Nephron progenitor cell (in vitro differentiated cells): ENCODE measurements around the gene TIGD2.

ENCODE experiments used
- DNase-seq: peaks from one replicate; pipeline ENCODE4 v3.0.0; 2021
- H3K27ac Mint-ChIP-seq: 2 replicates; pipeline ENCODE4 v1.8.0; 2021; ENCODE audit warnings: mild to moderate bottlenecking, moderate library complexity, mixed read lengths
- H3K27me3 Mint-ChIP-seq: 2 replicates; pipeline ENCODE4 v1.8.0; 2021; ENCODE audit warnings: mild to moderate bottlenecking, low read depth, mixed read lengths; ENCODE audit not compliant: poor library complexity
- H3K36me3 Mint-ChIP-seq: 2 replicates; pipeline ENCODE4 v1.8.0; 2021; ENCODE audit warnings: low read depth, mixed read lengths
- H3K4me1 Mint-ChIP-seq: 2 replicates; pipeline ENCODE4 v1.8.0; 2021; ENCODE audit warnings: mixed read lengths
- H3K4me3 Mint-ChIP-seq: 2 replicates; pipeline ENCODE4 v1.8.0; 2021; ENCODE audit warnings: mild to moderate bottlenecking, moderate library complexity, mixed read lengths
- H3K9me3 Mint-ChIP-seq: 2 replicates; pipeline ENCODE4 v1.8.0; 2021; ENCODE audit warnings: mild to moderate bottlenecking, moderate library complexity, mixed read lengths
- TF ChIP-seq, protein P1 (sequence below): fragments of 200-600 bp; sonication (generic); IDR thresholded peaks from 2 replicates; pipeline ENCODE4 v1.5.0; 2021; ENCODE audit warnings: antibody characterized with exemption

The TIGD2 gene

DNA sequence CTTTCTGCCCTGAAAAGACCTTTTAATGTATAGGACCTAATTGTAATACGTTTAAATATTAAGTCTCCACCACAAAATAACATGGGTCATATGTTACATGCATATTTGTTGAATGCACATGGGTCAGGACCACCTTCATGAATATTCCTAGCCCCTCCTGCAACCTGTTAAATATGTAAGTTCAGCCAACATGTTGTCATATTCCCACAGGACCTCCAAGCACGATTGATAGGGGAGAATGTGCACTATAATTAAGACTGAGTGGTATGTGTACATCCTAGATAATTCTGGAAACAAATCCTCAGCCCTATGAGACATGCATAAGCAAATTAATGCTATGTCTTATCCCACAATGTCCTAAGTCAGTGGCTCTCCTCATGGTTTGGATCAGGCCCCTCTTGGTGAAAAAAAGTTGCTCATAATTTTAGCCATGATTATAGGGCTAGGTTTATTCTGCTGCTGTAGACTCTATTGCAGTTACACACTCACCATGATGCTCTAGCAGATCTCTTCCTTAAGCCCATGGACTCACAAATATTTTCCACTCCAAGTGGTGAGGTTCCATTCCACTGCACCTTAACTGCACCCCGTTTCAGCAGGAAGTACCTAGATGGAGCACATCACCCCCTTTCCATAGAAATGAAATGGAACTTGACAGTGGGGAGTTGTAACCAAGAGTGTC, 10.2 kb downstream of the TIGD2 start:
- H3K9me3 Mint-ChIP-seq = peaks cover 11% of the 10 kb centered on the region
- no peak for DNase-seq
- H3K27me3 Mint-ChIP-seq = no peaks in the 10 kb centered on the region
- H3K27ac Mint-ChIP-seq = no peak overlapping the region
- H3K4me1 Mint-ChIP-seq = peaks cover 5% of the 10 kb centered on the region
- peaks cover 44% of the 10 kb centered on the region for H3K36me3 Mint-ChIP-seq
- H3K4me3 Mint-ChIP-seq = no peak overlapping the region
- TF ChIP-seq, protein P1, sequence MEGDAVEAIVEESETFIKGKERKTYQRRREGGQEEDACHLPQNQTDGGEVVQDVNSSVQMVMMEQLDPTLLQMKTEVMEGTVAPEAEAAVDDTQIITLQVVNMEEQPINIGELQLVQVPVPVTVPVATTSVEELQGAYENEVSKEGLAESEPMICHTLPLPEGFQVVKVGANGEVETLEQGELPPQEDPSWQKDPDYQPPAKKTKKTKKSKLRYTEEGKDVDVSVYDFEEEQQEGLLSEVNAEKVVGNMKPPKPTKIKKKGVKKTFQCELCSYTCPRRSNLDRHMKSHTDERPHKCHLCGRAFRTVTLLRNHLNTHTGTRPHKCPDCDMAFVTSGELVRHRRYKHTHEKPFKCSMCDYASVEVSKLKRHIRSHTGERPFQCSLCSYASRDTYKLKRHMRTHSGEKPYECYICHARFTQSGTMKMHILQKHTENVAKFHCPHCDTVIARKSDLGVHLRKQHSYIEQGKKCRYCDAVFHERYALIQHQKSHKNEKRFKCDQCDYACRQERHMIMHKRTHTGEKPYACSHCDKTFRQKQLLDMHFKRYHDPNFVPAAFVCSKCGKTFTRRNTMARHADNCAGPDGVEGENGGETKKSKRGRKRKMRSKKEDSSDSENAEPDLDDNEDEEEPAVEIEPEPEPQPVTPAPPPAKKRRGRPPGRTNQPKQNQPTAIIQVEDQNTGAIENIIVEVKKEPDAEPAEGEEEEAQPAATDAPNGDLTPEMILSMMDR = no peak

DNA sequence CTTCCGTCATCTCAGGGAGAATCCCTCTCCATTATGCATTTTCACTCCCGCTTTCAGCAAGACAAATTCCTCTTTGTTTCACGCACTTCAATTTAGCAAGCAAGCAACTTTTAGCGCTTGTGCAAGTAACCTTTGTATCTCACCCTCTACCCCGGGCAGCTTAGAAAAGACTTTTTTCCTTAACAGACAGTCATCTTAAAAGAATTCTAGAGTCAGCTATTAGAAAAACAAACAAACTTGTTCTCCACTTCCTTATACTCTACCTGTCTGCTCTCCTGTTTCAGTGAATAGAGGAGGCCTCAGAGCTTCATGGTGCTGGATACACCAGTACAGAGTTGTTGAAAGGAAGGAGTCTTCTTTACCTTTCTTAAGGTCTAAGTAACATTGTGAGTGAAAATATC, 12.1 kb downstream of the TIGD2 start:
- H3K36me3 Mint-ChIP-seq = peaks cover 36% of the 10 kb centered on the region
- H3K27ac Mint-ChIP-seq = no peak overlapping the region
- H3K4me1 Mint-ChIP-seq = peaks cover 5% of the 10 kb centered on the region
- DNase-seq = no peak
- TF ChIP-seq, protein P1 = no peak
- no peak overlapping the region for H3K4me3 Mint-ChIP-seq
- H3K9me3 Mint-ChIP-seq = peaks cover 11% of the 10 kb centered on the region
- H3K27me3 Mint-ChIP-seq = peaks cover 5% of the 10 kb centered on the region

DNA sequence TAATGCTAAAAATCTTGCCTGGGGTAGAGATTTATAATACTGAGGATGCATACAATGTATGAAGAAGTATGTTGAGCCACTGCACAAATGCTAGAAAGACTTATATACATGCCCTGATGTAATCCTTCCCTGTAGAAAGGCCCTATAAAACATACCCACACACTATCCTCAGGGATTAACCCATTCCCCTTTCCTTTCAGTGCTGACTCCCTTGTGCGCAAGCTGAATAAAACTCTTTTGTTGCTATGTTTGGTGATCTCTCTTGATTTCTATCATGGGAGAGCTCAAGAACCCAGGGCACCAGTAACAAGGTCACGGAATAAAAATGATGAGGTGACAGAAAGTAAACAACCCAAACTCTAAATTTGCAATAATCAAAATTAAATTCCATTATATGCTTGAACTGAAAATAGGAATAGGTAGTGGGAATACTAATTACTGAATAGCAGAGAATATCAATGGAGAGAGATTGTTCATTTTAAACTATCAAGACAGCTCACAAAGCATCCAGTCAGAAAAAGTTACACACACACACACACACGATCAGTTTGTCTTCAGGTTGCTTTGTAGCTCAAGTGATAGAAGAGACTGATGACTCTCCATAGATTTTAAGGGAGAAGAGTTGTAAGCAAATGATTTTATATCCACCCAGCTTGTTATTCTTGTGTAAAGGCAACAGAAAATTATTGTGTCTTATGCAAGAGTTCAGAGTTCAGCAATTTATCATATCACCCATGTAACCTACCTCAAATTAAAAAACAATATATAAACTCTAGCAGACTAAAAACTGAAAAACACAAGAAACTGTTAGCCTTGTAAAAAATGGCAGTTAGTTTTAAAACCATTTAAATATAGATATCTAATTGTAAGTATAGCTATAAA, 14.8 kb downstream of the TIGD2 start:
- Mint-ChIP-seq H3K36me3 (peaks cover 23% of the 10 kb centered on the region), H3K4me1 (peaks cover 5% of the 10 kb centered on the region), H3K4me3 (no peak overlapping the region), H3K27me3 (peaks cover 5% of the 10 kb centered on the region), H3K9me3 (peaks cover 11% of the 10 kb centered on the region), H3K27ac (no peak overlapping the region)
- TF ChIP-seq, protein P1 = no peak
- no peak for DNase-seq

DNA sequence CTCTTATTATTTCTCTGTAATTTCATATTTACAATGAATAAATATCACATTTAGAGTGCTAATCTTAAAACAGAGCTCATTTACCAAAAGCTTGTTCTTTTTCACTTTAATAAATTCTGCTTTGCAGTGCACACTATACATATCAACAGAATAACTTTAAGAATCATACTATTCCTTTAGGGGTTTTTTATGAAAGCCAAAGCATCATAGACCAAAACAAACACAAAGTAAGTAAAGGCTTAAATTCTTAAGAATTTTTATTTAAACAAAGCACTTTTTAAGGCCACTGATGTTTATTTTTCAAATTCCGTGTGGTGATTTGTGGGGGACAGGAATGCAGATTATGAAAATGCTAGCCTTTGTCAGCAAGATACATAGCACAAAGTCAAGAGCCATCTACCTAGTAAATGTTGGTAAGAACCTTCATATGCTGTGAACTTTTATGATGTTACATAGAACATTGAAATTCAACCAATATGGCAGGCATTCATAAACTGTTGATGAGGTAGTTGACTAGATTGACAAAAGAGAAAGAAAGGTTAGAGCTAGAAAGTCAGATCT, 17.8 kb downstream of the TIGD2 start:
- Mint-ChIP-seq H3K4me1 (no peaks in the 10 kb centered on the region), H3K27me3 (peaks cover 5% of the 10 kb centered on the region), H3K9me3 (no peaks in the 10 kb centered on the region), H3K27ac (no peak overlapping the region), H3K36me3 (no peaks in the 10 kb centered on the region), H3K4me3 (no peak overlapping the region)
- TF ChIP-seq, protein P1 = no peak
- DNase-seq = no peak

DNA sequence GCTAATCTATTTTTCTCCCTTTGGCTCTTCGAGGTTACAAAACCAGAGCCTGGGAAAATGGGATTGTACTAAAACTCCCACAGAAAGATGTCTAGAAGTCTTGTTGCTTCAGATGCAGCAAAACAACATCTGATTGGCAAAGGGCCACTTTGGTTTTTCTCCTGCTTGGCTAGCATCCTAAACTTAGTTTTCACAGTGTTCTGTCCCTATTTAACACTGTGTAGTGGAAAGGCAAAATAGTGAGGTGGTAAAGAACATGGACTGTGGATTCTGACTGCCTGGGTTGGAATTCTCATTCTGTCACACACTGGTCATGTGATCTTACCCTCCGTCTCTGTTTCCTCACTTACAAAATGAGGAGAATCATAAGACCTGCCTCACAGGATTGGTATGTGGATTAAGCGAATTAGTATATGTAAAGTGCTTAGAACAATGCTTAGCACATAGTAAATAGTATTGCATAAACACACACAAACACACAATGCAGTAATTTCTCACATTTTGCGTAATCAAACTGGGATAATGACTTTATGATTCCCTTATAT, 23.5 kb downstream of the TIGD2 start:
- DNase-seq = no peak
- peaks cover 3% of the 10 kb centered on the region for H3K27me3 Mint-ChIP-seq
- H3K9me3 Mint-ChIP-seq = no peaks in the 10 kb centered on the region
- no peak overlapping the region for H3K4me3 Mint-ChIP-seq
- H3K4me1 Mint-ChIP-seq = no peaks in the 10 kb centered on the region
- no peaks in the 10 kb centered on the region for H3K36me3 Mint-ChIP-seq
- H3K27ac Mint-ChIP-seq = no peak overlapping the region
- TF ChIP-seq, protein P1 = no peak
